Measurements from ENCODE around the gene CXCL17. TPM values are rescaled to one million over a fixed set of nuclear protein-coding genes. Genes with fewer than 3 reads are reported as not detected.

CXCL17 gene
- total RNA-seq, 1 experiment from 2014 or later = not detected

DNA sequence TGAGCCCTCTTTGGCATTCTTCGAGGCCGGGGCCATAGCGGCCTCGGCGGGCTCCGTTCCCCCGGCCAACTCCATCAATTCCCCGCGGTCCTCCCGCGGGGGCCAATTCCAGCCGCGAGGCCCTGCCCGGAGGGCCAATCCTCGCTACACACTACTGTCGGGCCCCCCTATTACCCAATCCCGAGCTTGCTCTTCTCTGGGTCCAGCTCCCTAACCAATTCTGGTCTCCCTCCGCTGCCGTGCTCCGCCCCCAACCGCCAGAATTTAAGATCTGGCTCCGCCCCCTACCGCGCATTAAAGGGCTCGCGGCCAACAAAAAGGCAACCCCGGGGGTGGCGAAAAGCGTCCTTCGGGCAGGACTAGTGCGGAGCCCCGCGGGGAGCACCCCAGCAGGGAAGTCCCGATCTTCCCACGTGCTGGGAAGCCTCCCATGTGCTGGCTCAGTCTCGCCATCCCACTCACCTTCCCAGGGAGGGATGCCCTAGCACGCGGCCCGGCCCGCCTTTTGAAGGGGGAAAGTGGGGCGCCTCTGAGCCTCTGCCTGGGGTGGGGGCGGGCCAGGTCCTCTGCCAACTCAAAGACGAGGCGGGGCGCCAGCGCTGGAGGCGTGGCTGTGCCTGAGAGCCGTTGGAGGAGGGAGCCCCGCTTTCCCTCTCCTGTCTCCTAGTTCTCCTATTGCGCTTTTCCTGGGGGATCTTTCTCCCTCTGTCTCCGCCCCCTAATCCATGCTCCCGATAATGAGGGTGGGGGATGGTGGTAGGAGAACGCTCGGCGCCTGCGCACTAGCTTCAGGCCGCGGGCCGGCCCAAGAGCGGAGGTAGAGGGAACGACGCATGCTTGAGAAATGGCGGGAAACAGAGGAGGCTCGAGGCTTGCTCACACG, 19.0 kb downstream of the CXCL17 start:
- no peak overlapping the region for H3K4ac ChIP-seq (ENCODE audit: low read depth, low read length)
- H3K18ac ChIP-seq (ENCODE audit: insufficient read length, low read depth, low read length) = peak overlapping the region; percentile 76
- H2BK20ac ChIP-seq (ENCODE audit: low read depth, low read length, poor library complexity, severe bottlenecking) = no peak overlapping the region
- H4K20me1 ChIP-seq (ENCODE audit: control insufficient read depth, insufficient read depth, insufficient read length) = no peaks in the 10 kb centered on the region
- Mint-ChIP-seq H3K9me3 (peaks cover 0 to 3% of the 10 kb centered on the region in 2 experiments; a peak in 3 of 5 replicates), H3K36me3 (ENCODE audit: insufficient read depth in 1 of 3, low read depth in 3 of 3) (peaks cover 0 to 6% (median 3%) of the 10 kb centered on the region in 3 experiments; a peak in 4 of 7 replicates), H3K4me1 (peaks cover 24 to 49% of the 10 kb centered on the region in 2 experiments), H3K4me3 (peak overlapping the region; percentile 80 to 90), H3K27me3 (ENCODE audit: low read depth) (peaks cover 93% of the 10 kb centered on the region), H3K27ac (no peak overlapping the region; a peak in 1 of 7 replicates)
- no peak overlapping the region for H2BK15ac ChIP-seq (ENCODE audit: low read depth, low read length)
- H3K23ac ChIP-seq (ENCODE audit: insufficient read length, low read depth, low read length) = no peak overlapping the region
- no peaks in the 10 kb centered on the region for H3K79me2 ChIP-seq (ENCODE audit: insufficient read depth, low read length)
- WGBS (ENCODE audit: extremely low coverage, insufficient read length, low lambda C conversion rate) = no CpG with 5 or more reads among the region's 65 CpGs
- H2BK5ac ChIP-seq (ENCODE audit: insufficient read length, low read length) = no peak overlapping the region
- peak overlapping the region; percentile 70 for H3K4me2 ChIP-seq (ENCODE audit: insufficient read depth, insufficient read length, low read length)
- peaks cover 17% of the 10 kb centered on the region; the same call in 1 of the 2 replicates for H3K27me3 ChIP-seq (ENCODE audit: insufficient read depth, low read length)
- no peaks in the 10 kb centered on the region for H3K9me3 ChIP-seq (ENCODE audit: control insufficient read depth, low read depth, low read length)
- H4K91ac ChIP-seq (ENCODE audit: insufficient read length, low read depth, low read length) = no peak overlapping the region
- H2BK120ac ChIP-seq (ENCODE audit: low read depth, low read length, poor library complexity, severe bottlenecking) = no peak overlapping the region
- TF ChIP-seq CTCF (conservative IDR thresholded peaks at IDR 0.05) = no peak
- no peak overlapping the region for H3T11ph ChIP-seq (ENCODE audit: low read length)
- no peak overlapping the region for H4K5ac ChIP-seq (ENCODE audit: insufficient read length, low read depth, low read length)
- no peak overlapping the region for H2AFZ ChIP-seq (ENCODE audit: low read length)
- H3K79me1 ChIP-seq (ENCODE audit: insufficient read depth, low read depth, low read length, poor library complexity, severe bottlenecking) = no peaks in the 10 kb centered on the region
- no peak overlapping the region for H3K9ac ChIP-seq (ENCODE audit: extremely low read depth, insufficient read length, low read length)
- H2BK12ac ChIP-seq (ENCODE audit: insufficient read length, low read depth, low read length) = no peak overlapping the region
- no peaks in the 10 kb centered on the region for H3K4me1 ChIP-seq (ENCODE audit: insufficient read depth, low read length)
- H4K8ac ChIP-seq (replicated peaks; ENCODE audit: insufficient read length, low read depth, low read length) = no peak overlapping the region
- H3K56ac ChIP-seq (ENCODE audit: insufficient read length, low read depth, low read length) = no peak overlapping the region
- H3K27ac ChIP-seq (ENCODE audit: insufficient read length, low read depth, low read length) = no peak overlapping the region
- no peak overlapping the region for H2AK5ac ChIP-seq (ENCODE audit: insufficient read length, low read length)
- peak overlapping the region; percentile 54; the same call in 1 of the 2 replicates for H3K14ac ChIP-seq (ENCODE audit: insufficient read depth, low read length)
- peak; percentile 93 for DNase-seq
- H3K23me2 ChIP-seq (ENCODE audit: insufficient read length, low read depth, low read length, poor library complexity, severe bottlenecking) = peaks cover 7% of the 10 kb centered on the region

Measured in H9 (cell line).